Parathyroid adenoma (tissue), 2 donors: ENCODE data around the gene NT5DC3.

Experiments
- H2AFZ ChIP-seq: fragments of 300-600 bp; sonication (generic); one replicate; pipeline ENCODE4 v1.7.0; 2017; ENCODE audit warnings: antibody characterized with exemption, mild to moderate bottlenecking
- H3K27ac ChIP-seq: fragments of 300-600 bp; sonication (generic); one replicate; pipeline ENCODE4 v1.7.0; 2017
- H3K27me3 ChIP-seq: fragments of 300-600 bp; sonication (generic); one replicate; pipeline ENCODE4 v1.7.0; 2017; ENCODE audit warnings: low read length; ENCODE audit not compliant: control insufficient read depth, insufficient read depth
- H3K36me3 ChIP-seq: fragments of 300-600 bp; sonication (generic); one replicate; pipeline ENCODE4 v1.7.0; 2017; ENCODE audit warnings: low read length; ENCODE audit not compliant: control insufficient read depth, insufficient read depth
- H3K4me1 ChIP-seq: fragments of 300-600 bp; sonication (generic); one replicate; pipeline ENCODE4 v1.7.0; 2017; ENCODE audit warnings: control low read depth
- H3K4me2 ChIP-seq: fragments of 300-600 bp; sonication (generic); one replicate; pipeline ENCODE4 v1.7.0; 2017; ENCODE audit warnings: low read length
- H3K4me3 ChIP-seq: fragments of 300-600 bp; sonication (generic); one replicate; pipeline ENCODE4 v1.7.0; 2017; ENCODE audit warnings: low read depth, low read length
- H3K79me2 ChIP-seq: fragments of 300-600 bp; sonication (generic); one replicate; pipeline ENCODE4 v1.7.0; 2017; ENCODE audit warnings: control low read depth
- H3K9ac ChIP-seq: fragments of 300-600 bp; sonication (generic); one replicate; pipeline ENCODE4 v1.7.0; 2017; ENCODE audit warnings: mild to moderate bottlenecking
- H3K9me3 ChIP-seq: fragments of 300-600 bp; sonication (generic); one replicate; pipeline ENCODE4 v1.7.0; 2017; ENCODE audit warnings: low read length; ENCODE audit not compliant: control insufficient read depth
- CTCF ChIP-seq: fragments of 300-600 bp; sonication (generic); IDR thresholded peaks from one replicate; pipeline ENCODE4 v1.7.0; 2017; ENCODE audit warnings: antibody characterized with exemption, mild to moderate bottlenecking
- donor health status: primary hyperparathyroidism.

NT5DC3 gene

GRCh38 chr12:103773109-103773910 is 67.7 kb downstream of the NT5DC3 start:
- H3K4me3 ChIP-seq: no peak overlapping the region
- H2AFZ ChIP-seq: no peak overlapping the region
- no peak overlapping the region for H3K4me2 ChIP-seq
- TF ChIP-seq CTCF: no peak
- no peak overlapping the region for H3K27ac ChIP-seq
- no peaks in the 10 kb centered on the region for H3K9me3 ChIP-seq
- H3K79me2 ChIP-seq: no peaks in the 10 kb centered on the region
- H3K36me3 ChIP-seq: no peaks in the 10 kb centered on the region
- no peaks in the 10 kb centered on the region for H3K4me1 ChIP-seq
- H3K27me3 ChIP-seq: no peaks in the 10 kb centered on the region
- no peak overlapping the region for H3K9ac ChIP-seq

- no peak overlapping the region for H2AFZ ChIP-seq
- no peaks in the 10 kb centered on the region for H3K79me2 ChIP-seq
- H3K4me2 ChIP-seq: no peak overlapping the region
- no peak for TF ChIP-seq CTCF
- H3K27me3 ChIP-seq: no peaks in the 10 kb centered on the region
- no peaks in the 10 kb centered on the region for H3K36me3 ChIP-seq
- H3K9ac ChIP-seq: no peak overlapping the region
- H3K9me3 ChIP-seq: no peaks in the 10 kb centered on the region
- H3K27ac ChIP-seq: no peak overlapping the region
- H3K4me1 ChIP-seq: no peaks in the 10 kb centered on the region
- no peak overlapping the region for H3K4me3 ChIP-seq
Measured at GRCh38 chr12:103772367-103773108, 68.5 kb downstream of the NT5DC3 start.

- no peaks in the 10 kb centered on the region for H3K27me3 ChIP-seq
- H3K36me3 ChIP-seq: no peaks in the 10 kb centered on the region
- no peak overlapping the region for H3K4me2 ChIP-seq
- no peak overlapping the region for H3K4me3 ChIP-seq
- H3K9ac ChIP-seq: no peak overlapping the region
- H3K27ac ChIP-seq: no peak overlapping the region
- H3K9me3 ChIP-seq: no peaks in the 10 kb centered on the region
- no peaks in the 10 kb centered on the region for H3K4me1 ChIP-seq
- H3K79me2 ChIP-seq: no peaks in the 10 kb centered on the region
- H2AFZ ChIP-seq: no peak overlapping the region
- TF ChIP-seq CTCF: peak; percentile 28
Measured at GRCh38 chr12:103771466-103771865, 69.6 kb downstream of the NT5DC3 start.

- Histone ChIP-seq H3K79me2 (no peaks in the 10 kb centered on the region), H3K4me3 (no peak overlapping the region), H2AFZ (no peak overlapping the region), H3K4me1 (no peaks in the 10 kb centered on the region), H3K36me3 (no peaks in the 10 kb centered on the region), H3K27ac (no peak overlapping the region), H3K27me3 (no peaks in the 10 kb centered on the region), H3K9me3 (no peaks in the 10 kb centered on the region), H3K9ac (no peak overlapping the region), H3K4me2 (no peak overlapping the region)
- no peak for TF ChIP-seq CTCF
Measured at GRCh38 chr12:103769240-103769945, 71.6 kb downstream of the NT5DC3 start.
